GM21717 (cell line): ENCODE data around the gene GNAO1.

Experiments used
- ATAC-seq: cut with Tn5 transposase; IDR thresholded peaks from one replicate; pipeline ENCODE4 v1.9.1; 2021; ENCODE audit warnings: mild to moderate bottlenecking, moderate library complexity; ENCODE audit not compliant: unreplicated experiment

The GNAO1 gene

DNA sequence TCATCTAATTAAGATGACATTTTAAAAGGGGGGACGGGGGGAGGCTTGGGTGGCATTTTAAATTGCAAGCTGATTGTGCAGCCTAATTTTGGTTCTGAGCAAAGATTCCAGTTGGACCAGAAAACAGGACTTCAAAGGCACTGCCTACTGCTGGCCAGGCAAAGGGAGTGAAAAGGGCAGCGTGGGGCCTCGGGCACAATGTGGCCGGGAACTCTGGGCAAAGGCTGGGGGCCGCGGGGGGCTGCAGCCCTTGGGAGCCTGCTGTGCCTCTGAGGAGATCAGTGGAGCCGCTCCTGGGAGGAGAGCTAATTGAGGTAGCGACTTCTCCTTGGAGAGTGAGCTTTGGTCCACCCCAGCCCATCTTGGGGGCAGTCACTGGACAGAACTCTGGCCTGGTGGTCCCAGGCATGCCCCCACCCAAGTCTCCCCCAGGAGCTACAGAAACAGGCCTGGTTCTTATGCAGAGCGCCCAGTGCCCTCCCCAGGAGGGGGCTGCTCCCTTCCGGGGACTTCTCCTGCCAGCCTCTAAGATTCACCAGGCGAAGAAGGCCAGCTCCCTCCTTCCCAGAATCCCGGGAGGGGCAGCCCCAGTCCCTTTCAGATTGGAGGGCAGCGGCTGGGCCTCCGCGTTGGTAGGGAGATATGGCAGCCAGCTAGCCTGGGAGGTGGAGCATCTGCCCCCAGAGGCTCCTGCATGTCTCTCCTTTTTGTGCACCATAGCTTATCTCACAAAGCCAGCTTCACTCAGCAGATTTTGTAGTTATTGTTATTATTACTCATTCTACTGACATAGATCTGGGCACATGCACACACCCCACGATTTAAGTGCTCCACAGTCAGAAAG lies 115.6 kb downstream of the GNAO1 start:
- no peak for ATAC-seq

DNA sequence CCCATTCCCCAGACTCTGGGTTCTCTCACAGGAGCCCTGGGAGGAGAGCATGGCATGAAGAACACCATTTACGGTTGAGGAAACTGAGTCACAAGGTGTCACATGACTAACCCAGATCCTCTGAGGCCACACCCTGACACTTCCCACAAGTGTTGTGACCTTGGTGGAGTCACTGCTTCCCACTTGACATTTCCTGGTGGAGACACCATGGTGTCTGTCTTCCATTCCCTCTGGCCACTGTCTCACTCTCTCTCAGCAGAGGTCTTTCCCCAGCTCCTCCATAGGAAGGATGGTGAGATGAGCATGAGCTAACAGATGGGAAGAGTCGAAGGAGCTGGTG lies 116.2 kb downstream of the GNAO1 start:
- no peak for ATAC-seq

DNA sequence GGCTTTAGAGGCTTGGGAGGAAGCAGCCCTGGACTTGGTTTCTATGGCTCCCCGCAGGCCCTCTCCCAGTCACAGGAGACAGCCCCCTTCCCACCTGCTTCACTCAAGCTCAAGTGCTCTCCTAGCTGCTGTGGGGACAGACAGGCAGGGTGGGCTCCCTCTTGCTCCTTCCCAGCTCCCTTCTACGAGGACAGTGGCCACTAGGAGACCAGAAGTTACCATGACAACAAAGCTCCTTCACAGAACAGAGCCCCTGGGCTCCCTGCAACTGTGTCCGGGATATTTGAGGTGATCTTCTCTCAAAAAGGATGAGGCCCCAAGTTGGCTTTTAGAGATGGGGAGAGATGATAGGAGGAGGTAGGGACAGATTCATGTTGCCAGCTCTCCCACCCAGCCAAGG lies 117.7 kb downstream of the GNAO1 start:
- ATAC-seq: no peak

DNA sequence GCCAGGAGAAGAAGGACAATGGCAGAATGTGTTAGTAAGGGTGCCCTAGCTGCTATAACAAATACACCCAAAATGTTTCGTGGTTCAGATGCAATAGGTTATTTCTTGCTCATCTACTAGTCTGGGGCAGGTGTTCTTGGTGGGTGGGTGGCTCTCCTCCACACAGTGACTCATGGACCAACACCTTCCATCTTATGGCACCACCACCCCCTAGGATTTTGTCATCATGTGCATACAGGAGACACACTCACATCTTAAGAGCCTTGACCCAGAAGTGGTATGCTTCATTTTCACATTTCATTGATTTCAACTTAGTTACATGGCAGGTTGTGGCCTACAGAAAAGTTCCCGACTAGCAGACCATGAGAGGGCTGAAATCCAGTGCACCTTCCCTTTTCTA lies 119.4 kb downstream of the GNAO1 start:
- ATAC-seq: no peak

DNA sequence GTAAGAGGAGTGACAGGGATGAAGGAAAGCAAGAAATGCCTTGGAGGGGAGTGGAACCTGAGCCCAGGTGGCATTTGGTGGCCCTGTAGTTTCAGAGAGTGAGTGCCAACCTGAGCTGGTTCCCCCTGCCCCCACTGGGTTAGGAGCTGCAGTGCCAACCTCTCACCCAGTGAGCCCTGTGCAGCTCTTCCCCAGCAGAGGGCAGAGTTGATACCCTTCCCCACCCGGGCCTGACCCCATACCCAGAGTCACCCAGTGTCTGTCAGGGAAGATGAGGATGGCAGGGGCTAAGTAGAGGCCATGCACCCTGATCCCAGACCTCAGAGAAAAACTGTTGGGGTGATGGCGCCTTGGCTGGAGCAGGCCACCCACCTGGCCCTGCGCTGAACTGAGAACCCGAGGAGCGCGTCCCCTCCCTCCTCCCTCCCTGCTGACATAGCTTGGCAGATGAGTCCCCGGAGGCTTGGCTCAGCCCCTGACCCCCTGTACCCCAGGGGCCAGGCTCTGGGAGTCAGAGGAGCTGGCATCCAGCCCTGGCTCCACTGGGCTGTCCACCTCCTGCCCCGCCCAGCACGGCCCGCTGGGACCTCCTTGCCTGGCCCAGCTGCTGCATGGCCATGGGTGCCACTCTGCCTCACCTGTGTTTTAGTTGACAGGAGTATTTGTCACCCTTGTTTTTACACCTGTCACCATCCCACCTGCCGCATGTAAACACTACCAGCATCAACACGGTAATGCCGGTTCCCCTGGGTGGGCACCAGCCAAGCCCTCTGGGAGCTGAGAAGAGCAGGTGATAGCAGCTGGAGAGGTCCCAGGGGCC lies 120.1 kb downstream of the GNAO1 start:
- no peak for ATAC-seq

DNA sequence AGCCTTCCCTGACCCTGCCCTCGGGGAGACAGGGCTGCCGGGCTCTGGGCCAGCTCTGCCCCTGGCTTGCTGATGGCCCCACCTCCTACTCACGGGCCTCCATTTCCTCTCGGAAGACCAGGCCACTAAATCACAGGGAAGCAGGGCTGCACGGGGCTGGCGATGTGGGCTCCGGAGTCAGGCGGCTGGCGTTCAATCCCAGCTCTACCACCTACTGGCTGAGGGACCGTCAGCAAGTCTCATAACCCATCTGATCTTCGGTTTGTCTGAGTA lies 120.7 kb downstream of the GNAO1 start:
- no peak for ATAC-seq

DNA sequence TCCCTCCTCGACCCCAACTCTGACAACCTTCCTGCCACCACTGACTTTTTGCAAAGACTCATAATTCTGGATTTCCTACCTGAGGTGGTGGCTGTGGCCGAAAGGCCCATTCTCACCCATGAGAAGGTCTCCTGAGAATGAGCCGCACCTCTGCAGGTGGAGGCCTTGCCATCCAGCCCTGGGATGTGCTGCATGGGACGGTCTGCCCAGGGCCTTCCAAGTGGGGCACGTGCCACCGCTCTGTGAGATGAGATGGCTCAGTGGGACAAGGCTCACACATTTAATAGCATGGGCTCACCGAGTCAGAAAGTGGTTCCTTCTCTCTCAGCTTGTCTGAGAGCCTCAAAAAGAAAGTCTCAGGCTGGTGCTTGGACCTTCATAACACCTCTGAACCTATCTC lies 121.3 kb downstream of the GNAO1 start:
- ATAC-seq: no peak

DNA sequence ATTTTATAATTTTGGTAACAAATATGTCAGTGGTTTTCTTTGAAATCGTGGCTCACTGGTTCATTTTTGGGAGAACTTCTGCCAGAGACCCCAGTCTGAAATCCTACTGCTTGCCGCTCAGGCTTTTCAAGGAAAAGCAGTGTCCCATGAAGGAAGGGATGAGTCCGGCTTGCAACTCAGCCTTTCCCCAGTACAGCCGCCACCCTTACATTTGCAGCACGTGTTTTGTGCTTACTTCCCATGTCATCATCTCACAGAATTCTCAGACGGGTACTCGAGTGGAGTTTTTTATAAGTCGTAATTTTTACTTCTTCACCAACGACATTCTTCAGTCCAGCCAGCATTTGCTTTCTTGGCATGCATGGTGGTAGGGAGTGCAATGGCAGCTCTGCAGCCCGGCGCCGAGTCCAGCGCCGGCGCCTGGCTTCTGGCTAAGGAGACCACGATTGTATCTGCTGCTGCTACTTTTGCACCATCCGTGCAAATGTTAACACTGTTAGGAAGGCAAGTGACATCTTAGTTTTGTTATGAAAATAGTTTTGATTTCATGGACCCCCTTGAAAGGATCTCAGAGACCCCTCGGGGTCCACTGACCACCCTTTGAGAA lies 123.1 kb downstream of the GNAO1 start:
- no peak for ATAC-seq

DNA sequence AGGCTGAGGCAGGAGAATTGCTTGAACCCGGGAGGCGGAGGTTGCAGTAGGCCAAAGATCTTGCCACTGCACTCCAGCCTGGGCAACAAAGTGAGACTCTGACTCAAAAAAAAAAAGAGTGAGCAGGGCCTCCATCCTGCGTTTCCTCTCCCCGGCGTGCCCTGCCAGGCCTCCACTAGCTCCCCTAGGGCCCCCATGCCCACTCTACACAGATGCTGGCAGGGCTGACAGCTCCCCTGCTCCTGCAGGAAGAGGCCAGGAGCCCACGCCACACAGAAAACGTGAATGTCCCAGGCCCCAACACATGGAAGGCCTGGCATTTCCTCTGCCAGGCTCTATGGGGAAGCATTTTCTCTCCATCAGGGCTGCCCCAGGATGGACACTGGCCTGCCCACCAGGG lies 124.7 kb downstream of the GNAO1 start:
- no peak for ATAC-seq

DNA sequence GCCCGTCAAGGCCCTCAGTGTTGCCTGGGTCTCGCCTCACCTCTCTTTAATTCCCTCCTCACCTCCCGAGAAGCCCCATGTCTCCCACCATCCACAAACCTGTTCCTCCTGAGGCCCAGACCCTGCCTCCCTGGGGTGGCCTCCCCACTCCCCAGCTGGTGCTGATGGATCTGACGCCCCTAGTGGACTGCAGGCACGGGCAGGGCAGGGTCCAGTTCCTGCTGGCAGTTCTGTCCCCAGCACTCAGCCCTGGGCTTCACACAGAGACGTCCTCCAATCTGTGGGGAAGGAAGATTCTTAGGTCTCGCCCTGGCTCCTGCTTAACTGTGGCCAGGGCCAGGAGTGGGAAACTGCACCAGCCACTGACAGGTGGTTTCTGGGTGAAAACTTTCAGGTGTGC lies 125.3 kb downstream of the GNAO1 start:
- no peak for ATAC-seq

DNA sequence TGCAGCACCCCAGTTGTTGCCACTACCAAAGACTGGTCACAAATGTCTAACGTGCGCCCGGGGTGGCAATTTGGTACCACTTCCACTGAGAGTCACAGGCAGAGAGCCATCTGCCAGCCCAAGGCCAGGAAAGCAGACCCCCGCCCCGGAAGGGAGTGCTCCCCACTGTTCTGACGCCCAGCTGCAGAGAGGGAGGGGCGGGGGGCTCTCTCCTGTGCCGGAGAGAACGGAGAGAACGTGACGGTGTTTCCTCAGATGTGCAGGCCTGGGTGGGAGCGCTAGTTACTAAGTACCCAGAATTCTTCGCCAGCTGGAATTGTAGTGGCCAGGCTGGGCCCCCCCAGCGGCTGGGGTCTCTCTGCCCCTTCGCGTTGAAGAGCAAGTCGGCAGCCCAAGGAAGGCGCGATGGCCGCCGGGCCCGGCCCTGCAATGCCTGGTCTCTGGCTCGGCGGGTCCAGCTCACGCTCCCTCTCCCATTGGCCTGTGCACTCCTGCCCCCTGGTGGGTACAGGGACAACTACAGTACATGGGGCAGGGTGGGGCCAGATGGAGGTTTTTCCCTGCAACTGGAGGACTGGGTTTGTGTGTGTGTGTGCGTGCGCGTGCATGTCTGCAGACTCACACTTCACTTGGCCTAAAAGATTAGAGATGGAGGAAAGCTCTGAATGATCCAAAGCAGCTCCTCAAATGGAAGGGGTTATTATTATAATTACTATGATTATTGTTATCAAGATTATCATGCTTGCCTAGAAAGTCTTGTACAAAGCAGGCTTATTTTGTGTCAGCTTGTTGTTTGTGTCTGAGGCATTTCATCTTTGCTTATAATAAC lies 126.9 kb downstream of the GNAO1 start:
- ATAC-seq: peak; percentile 86

DNA sequence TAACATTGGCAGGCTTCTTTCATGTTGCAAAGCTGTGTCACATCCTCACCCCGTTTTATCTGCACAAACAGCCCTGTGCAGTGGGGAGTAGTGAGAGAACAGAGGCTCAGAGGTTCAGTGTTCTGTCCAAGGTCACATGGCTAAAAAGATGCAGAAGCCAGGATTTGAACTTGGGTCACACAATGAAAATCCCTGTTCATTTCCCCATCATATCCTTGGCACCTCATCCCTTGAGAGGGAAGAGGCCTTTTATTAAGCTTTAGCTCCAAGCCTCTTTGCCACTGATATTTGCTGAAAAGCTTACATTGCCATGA lies 127.5 kb downstream of the GNAO1 start:
- no peak for ATAC-seq

DNA sequence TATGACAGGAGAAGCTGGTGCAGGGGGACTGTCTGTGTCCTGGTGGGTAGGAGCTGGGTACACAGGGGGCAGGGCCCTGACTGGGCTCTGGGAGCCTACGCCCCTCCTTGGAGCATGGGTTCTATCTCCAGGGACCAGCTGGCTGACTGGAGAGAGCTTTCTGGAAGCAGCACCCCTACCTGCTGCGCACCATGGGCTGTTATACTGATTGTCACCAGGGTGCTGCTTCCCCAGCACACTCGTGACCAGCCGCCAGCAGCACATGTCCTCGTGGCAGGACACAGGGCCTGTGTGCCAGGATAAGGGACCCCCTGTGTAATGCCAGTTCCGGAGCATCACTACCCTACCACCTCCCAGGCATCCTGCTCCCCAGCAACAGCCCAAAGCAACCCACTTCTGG lies 128.1 kb downstream of the GNAO1 start:
- ATAC-seq: no peak

DNA sequence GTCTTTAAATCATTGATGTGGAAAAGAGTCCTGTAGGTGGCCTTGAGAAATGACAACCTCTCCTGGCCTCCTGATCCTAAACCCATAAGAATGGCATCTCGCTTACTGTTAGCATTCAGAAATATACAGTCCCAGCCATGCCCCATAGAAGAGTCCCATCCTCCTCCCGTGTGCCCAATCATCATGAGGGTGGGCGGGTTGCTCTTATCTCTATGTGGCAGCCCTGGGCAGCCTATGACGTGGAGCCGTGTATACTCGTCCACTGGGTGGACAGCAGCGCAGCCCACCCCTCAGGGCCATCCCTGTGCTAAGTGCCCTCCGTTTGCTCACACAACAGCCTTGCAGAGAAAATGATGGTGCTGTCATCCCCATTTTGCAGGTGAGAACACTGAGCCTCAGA lies 128.8 kb downstream of the GNAO1 start:
- ATAC-seq: no peak

DNA sequence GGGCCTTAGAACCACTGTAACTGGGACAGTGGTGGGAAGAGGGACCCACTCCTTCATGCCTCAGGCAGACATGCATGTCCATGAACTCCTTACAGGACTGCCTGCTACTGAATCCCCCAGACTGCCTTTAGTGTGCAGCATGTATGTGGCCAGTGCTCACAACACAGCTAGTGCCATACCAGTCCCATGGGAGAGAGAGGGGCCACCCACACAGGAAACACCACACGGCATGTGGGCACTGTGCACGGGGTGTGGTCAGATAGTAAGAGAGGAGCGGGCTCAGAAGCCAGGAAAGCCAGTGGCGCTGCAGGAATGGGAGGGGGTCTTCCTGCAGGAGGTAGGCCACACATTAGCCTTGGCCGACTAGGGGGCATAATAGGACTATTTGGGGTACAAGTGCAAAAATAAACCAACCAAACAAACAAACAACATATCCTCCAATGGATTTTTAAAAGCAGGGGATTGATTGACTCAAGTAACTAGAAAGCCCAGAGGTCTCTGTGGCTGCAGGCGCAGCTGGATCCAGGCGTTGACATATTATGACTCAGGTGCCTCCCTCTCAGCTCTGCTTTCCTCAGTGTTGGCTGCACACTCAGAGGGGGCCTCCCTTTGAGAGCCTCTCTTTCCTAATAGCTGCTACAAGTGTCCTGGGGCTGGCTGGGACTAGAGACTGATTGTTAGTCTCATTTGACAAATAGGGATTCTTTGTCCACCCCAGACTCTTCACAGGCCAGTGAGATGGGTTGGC lies 129.7 kb downstream of the GNAO1 start:
- ATAC-seq: no peak

DNA sequence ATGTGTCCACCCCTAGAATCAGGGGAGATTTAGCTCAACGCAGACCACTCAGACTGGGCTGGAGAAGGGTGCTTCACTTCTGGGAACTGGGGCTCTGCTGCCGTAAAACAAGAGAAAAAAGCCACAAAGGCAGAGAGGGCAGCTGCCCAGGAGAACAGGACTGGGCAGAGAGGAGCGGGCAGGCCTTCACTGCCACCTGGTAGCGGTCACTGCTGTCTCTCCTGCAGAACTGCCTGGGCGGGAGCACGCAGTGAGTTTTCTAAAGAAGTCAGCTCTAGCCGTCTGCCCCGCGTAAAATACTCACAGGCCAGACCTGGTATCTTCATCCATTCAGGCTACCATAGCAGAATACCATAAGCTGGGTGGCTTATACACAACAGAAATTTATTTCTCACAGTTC lies 130.3 kb downstream of the GNAO1 start:
- ATAC-seq: no peak

DNA sequence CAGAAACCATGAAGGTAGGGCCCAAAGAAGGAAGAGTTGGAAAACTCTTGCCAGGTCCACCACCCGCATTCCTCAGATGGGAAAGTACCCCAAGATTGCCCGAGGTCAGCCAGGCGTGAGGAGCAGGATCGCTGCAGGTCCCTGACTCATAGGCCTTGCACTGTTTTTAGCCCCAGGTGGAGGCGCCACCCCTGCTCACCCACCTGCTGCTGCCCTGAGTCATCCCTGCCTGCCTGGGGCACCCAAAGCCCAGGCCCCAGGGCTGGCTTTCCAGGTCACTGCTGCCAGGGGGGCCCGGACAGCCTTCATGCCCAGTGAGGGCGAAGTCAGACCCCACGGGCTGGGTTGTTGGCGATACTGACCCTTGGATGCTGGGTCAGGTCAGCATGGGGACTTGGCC lies 133.1 kb downstream of the GNAO1 start:
- no peak for ATAC-seq

DNA sequence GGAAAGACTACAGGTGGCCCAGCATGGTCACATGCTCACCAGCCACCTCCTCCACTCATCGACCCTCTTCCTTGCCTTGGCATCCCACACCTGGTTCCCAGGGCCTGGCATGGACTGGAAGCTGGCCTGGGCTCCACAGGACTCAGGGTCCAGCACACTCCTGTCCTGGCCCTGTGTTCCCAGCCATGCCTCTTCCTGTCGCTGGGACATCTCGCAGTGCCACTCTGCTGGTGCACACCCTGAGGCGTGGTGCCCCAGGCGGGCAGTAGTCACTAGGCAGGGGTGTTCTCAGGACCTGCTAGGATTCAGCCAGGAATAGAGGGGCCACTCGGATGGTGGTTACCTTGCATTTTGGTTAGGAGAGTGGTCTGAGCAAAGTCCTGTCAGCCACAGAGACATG lies 134.7 kb downstream of the GNAO1 start:
- no peak for ATAC-seq

DNA sequence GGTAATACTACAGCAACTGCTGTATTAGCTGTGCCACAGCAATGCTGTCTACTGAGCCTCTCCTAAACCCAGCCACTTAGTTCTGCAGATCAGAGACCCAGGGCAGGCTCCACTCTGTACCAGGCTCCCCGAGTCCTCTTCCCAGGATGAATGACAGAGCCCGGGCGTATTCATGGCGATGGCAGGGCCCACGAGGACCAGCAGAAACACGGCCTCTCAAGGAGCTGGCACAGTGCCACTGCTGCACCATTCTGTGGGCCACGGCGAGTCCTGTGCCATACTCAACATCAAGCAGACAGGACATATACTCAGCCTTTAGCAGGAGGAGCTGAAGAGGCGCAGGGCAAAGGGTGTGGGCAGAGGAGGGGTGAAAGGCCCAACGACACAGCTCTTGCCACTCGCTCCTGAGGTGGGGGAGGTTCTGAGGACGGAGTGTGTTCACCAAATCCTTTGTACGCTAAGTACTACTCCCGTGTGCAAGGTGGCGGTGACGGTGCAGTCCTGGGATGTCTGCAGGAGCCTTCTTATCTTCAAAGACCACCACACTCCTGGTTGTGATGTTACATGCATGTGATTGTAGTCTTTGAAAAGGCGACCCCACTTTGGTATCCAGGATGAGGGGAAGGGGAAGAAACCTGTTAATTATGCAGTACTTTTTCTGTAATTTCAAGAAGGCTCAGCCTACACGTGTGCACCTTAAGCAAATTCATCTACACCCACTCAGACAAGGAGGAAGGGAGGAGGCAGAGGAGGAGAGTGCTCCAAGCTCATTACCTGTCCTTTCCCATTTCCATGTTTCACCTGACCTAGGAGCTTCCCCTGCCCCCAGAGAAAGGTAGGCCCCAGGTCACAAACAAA lies 136.0 kb downstream of the GNAO1 start:
- no peak for ATAC-seq

DNA sequence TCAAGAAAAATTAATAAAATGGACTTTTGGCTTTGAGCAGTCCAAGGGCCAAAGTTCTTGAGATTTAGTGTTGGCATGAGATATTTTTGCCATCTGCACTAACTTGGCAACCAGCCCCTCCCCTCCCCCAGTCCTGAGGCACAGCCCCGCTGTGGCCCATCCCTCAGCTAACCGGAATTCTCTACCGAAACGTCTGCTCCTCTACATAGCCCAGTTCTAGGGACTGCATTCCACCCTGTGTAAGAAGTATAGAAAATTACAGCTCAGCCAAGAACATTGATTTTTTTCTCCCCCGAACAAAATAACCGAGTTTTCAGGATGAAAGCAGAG lies 136.6 kb downstream of the GNAO1 start:
- ATAC-seq: no peak
